H9 (cell line): ENCODE results near the gene ZBTB48. TPM values are rescaled to one million over a fixed set of nuclear protein-coding genes. Genes with fewer than 3 reads are reported as not detected.

Source experiments
- DNase-seq: peaks from one replicate; pipeline ENCODE4 v3.0.0-alpha.2; 2017
- H2AFZ ChIP-seq: one replicate; pipeline ENCODE4 v1.6.1; 2013; ENCODE audit warnings: mild to moderate bottlenecking, low read length, control low read depth, moderate library complexity
- H2AK5ac ChIP-seq: 2 replicates; pipeline ENCODE4 v1.6.1; 2013; ENCODE audit warnings: low read length, control low read depth, mixed read lengths; ENCODE audit not compliant: insufficient read length
- H2BK120ac ChIP-seq: one replicate; pipeline ENCODE4 v1.6.1; 2013; ENCODE audit warnings: low read depth, mild to moderate bottlenecking, low read length, control low read depth, inconsistent platforms; ENCODE audit not compliant: poor library complexity, severe bottlenecking
- H2BK12ac ChIP-seq: 2 replicates; pipeline ENCODE4 v1.6.1; 2013; ENCODE audit warnings: low read length, control low read depth, mixed read lengths, low read depth; ENCODE audit not compliant: insufficient read length
- H2BK15ac ChIP-seq: 2 replicates; pipeline ENCODE4 v1.6.1; 2013; ENCODE audit warnings: low read depth, low read length, control low read depth
- H2BK20ac ChIP-seq: one replicate; pipeline ENCODE4 v1.6.1; 2013; ENCODE audit warnings: low read depth, mild to moderate bottlenecking, low read length, control low read depth, inconsistent platforms; ENCODE audit not compliant: poor library complexity, severe bottlenecking
- H2BK5ac ChIP-seq: 2 replicates; pipeline ENCODE4 v1.6.1; 2013; ENCODE audit warnings: low read length, control low read depth, mixed read lengths; ENCODE audit not compliant: insufficient read length
- H3K14ac ChIP-seq: 2 replicates; pipeline ENCODE4 v1.6.1; 2013; ENCODE audit warnings: low read length, control low read depth; ENCODE audit not compliant: insufficient read depth
- H3K18ac ChIP-seq: 2 replicates; pipeline ENCODE4 v1.6.1; 2013; ENCODE audit warnings: low read depth, mild to moderate bottlenecking, mixed read lengths, low read length, control low read depth; ENCODE audit not compliant: insufficient read length
- H3K23ac ChIP-seq: 2 replicates; pipeline ENCODE4 v1.6.1; 2013; ENCODE audit warnings: low read length, control low read depth, mixed read lengths, low read depth; ENCODE audit not compliant: insufficient read length
- H3K23me2 ChIP-seq: 2 replicates; pipeline ENCODE4 v1.6.1; 2013; ENCODE audit warnings: low read depth, mild to moderate bottlenecking, mixed read lengths, low read length, control low read depth; ENCODE audit not compliant: insufficient read length, poor library complexity, severe bottlenecking
- H3K27ac ChIP-seq: 2 replicates; pipeline ENCODE4 v1.5.1; 2013; ENCODE audit warnings: low read length, control low read depth, mixed read lengths, low read depth; ENCODE audit not compliant: insufficient read length
- H3K27me3 ChIP-seq: 2 replicates; pipeline ENCODE4 v1.6.1; 2013; ENCODE audit warnings: low read length, control low read depth, inconsistent platforms; ENCODE audit not compliant: insufficient read depth
- H3K4ac ChIP-seq: 2 replicates; pipeline ENCODE4 v1.6.1; 2013; ENCODE audit warnings: low read depth, mild to moderate bottlenecking, control low read depth, inconsistent platforms, low read length, moderate library complexity
- H3K4me1 ChIP-seq: 2 replicates; pipeline ENCODE4 v1.6.1; 2013; ENCODE audit warnings: low read length, control low read depth, inconsistent platforms; ENCODE audit not compliant: insufficient read depth
- H3K4me2 ChIP-seq: 2 replicates; pipeline ENCODE4 v1.6.1; 2013; ENCODE audit warnings: low read length, control low read depth, mixed read lengths; ENCODE audit not compliant: insufficient read length, insufficient read depth
- H3K56ac ChIP-seq: 2 replicates; pipeline ENCODE4 v1.6.1; 2013; ENCODE audit warnings: low read depth, mild to moderate bottlenecking, mixed read lengths, low read length, control low read depth; ENCODE audit not compliant: insufficient read length
- H3K79me1 ChIP-seq: 2 replicates; pipeline ENCODE4 v1.6.1; 2013; ENCODE audit warnings: low read depth, mild to moderate bottlenecking, moderate library complexity, low read length, control low read depth, inconsistent platforms; ENCODE audit not compliant: insufficient read depth, poor library complexity, severe bottlenecking
- H3K79me2 ChIP-seq: 2 replicates; pipeline ENCODE4 v1.6.1; 2013; ENCODE audit warnings: low read length, control low read depth, inconsistent platforms; ENCODE audit not compliant: insufficient read depth
- H3K9ac ChIP-seq: 2 replicates; pipeline ENCODE4 v1.6.1; 2013; ENCODE audit warnings: low read length, control low read depth, mixed read lengths; ENCODE audit not compliant: insufficient read length; ENCODE audit errors: extremely low read depth
- H3K9me3 ChIP-seq: one replicate; pipeline ENCODE4 v1.6.1; 2013; ENCODE audit warnings: low read depth, low read length, inconsistent platforms; ENCODE audit not compliant: control insufficient read depth
- H3T11ph ChIP-seq: one replicate; pipeline ENCODE4 v1.6.1; 2013; ENCODE audit warnings: mild to moderate bottlenecking, low read length, control low read depth, inconsistent platforms
- H4K20me1 ChIP-seq: one replicate; pipeline ENCODE4 v1.6.1; 2013; ENCODE audit not compliant: control insufficient read depth, insufficient read length, insufficient read depth
- H4K5ac ChIP-seq: 2 replicates; pipeline ENCODE4 v1.6.1; 2013; ENCODE audit warnings: low read depth, mild to moderate bottlenecking, mixed read lengths, low read length, control low read depth; ENCODE audit not compliant: insufficient read length
- H4K8ac ChIP-seq: replicated peaks from 2 replicates; pipeline ENCODE4 v1.6.1; 2013; ENCODE audit warnings: low read length, control low read depth, mixed read lengths, low read depth; ENCODE audit not compliant: insufficient read length
- H4K91ac ChIP-seq: 2 replicates; pipeline ENCODE4 v1.6.1; 2013; ENCODE audit warnings: low read depth, mild to moderate bottlenecking, moderate library complexity, mixed read lengths, low read length, control low read depth; ENCODE audit not compliant: insufficient read length
- H3K27ac Mint-ChIP-seq, 3 experiments: 2 replicates in 2 of 3; 3 replicates in 1 of 3; pipeline ENCODE4 v1.8.0; 2020 to 2021; ENCODE audit warnings: mixed read lengths in 3 of 3, mild to moderate bottlenecking in 1 of 3, moderate library complexity in 1 of 3
- H3K27me3 Mint-ChIP-seq: 2 replicates; pipeline ENCODE4 v1.8.0; 2021; ENCODE audit warnings: low read depth, mild to moderate bottlenecking, moderate library complexity, mixed read lengths
- H3K36me3 Mint-ChIP-seq, 3 experiments: 2 replicates in 2 of 3; 3 replicates in 1 of 3; pipeline ENCODE4 v1.8.0; 2020 to 2021; ENCODE audit warnings: low read depth in 3 of 3, mixed read lengths in 3 of 3; ENCODE audit not compliant: insufficient read depth in 1 of 3
- H3K4me1 Mint-ChIP-seq, 2 experiments: 2 replicates each; pipeline ENCODE4 v1.8.0; 2020; ENCODE audit warnings: mixed read lengths in 2 of 2
- H3K4me3 Mint-ChIP-seq, 2 experiments: 2 replicates in 1 of 2; 3 replicates in 1 of 2; pipeline ENCODE4 v1.8.0; 2020 to 2021; ENCODE audit warnings: mild to moderate bottlenecking in 2 of 2, mixed read lengths in 2 of 2, moderate library complexity in 1 of 2
- H3K9me3 Mint-ChIP-seq, 2 experiments: 2 replicates in 1 of 2; 3 replicates in 1 of 2; pipeline ENCODE4 v1.8.0; 2020; ENCODE audit warnings: mild to moderate bottlenecking in 2 of 2, mixed read lengths in 2 of 2, moderate library complexity in 1 of 2
- CTCF ChIP-seq: fragments of 200-600 bp; sonication (generic); conservative IDR thresholded peaks from 3 replicates; pipeline ENCODE4 v1.8.0; 2021; ENCODE audit warnings: antibody characterized with exemption, mild to moderate bottlenecking
- WGBS: extraction: QIAGEN DNeasy Blood & Tissue Kit; methylation state at CpG from one replicate; pipeline ENCODE4 v1.1.7; 2013; ENCODE audit warnings: missing lambda C conversion rate, low lambda C conversion rate, mixed read lengths; ENCODE audit not compliant: insufficient read length; ENCODE audit errors: extremely low coverage; 5-methylcytosine and 5-hydroxymethylcytosine counted together
- total RNA-seq: library from RNA; stranded (reverse); gene quantifications from 2 replicates; pipeline ENCODE4 v1.2.1, GENCODE V29; 2021

Gene ZBTB48
- total RNA-seq, 1 experiment from 2014 or later: 33.2 TPM

GRCh38 chr1:6530504-6531160 lies 49.2 kb upstream of the ZBTB48 start:
- H2BK15ac ChIP-seq: no peak overlapping the region
- no peaks in the 10 kb centered on the region for H3K79me1 ChIP-seq
- no CpG with 5 or more reads among the region's 13 CpGs for WGBS
- no peaks in the 10 kb centered on the region for H3K4me1 ChIP-seq
- no peak overlapping the region for H4K91ac ChIP-seq
- no peak overlapping the region for H3K56ac ChIP-seq
- H3K36me3 Mint-ChIP-seq: peaks cover 43 to 79% (median 78%) of the 10 kb centered on the region in 3 experiments; a peak in 6 of 7 replicates
- DNase-seq: no peak
- no peak overlapping the region for H3K9ac ChIP-seq
- no peak overlapping the region for H4K8ac ChIP-seq
- no peak overlapping the region for H3K27ac ChIP-seq
- no peaks in the 10 kb centered on the region for H3K4me1 Mint-ChIP-seq
- H2BK120ac ChIP-seq: no peak overlapping the region
- no peak overlapping the region for H2BK5ac ChIP-seq
- H3K23me2 ChIP-seq: no peaks in the 10 kb centered on the region
- H3K4me3 Mint-ChIP-seq: no peak overlapping the region
- no peak overlapping the region for H3K27ac Mint-ChIP-seq
- H4K5ac ChIP-seq: no peak overlapping the region
- H3K18ac ChIP-seq: no peak overlapping the region
- H3K14ac ChIP-seq: no peak overlapping the region
- H2BK20ac ChIP-seq: no peak overlapping the region
- H3K4ac ChIP-seq: no peak overlapping the region
- H3T11ph ChIP-seq: no peak overlapping the region
- no peak overlapping the region for H3K4me2 ChIP-seq
- H3K9me3 ChIP-seq: no peaks in the 10 kb centered on the region
- TF ChIP-seq CTCF: no peak
- H2BK12ac ChIP-seq: no peak overlapping the region
- no peak overlapping the region for H2AFZ ChIP-seq
- H4K20me1 ChIP-seq: no peaks in the 10 kb centered on the region
- H3K27me3 Mint-ChIP-seq: no peaks in the 10 kb centered on the region
- H3K9me3 Mint-ChIP-seq: no peaks in the 10 kb centered on the region
- no peak overlapping the region for H2AK5ac ChIP-seq
- no peak overlapping the region for H3K23ac ChIP-seq
- H3K27me3 ChIP-seq: no peaks in the 10 kb centered on the region
- H3K79me2 ChIP-seq: no peaks in the 10 kb centered on the region
